ENCODE data around the gene C1S. TPM values are rescaled to one million over a fixed set of nuclear protein-coding genes. Genes with fewer than 3 reads are reported as not detected.

Gene C1S
- total RNA-seq, 1 experiment from 2014 or later = 1.9 TPM

DNA sequence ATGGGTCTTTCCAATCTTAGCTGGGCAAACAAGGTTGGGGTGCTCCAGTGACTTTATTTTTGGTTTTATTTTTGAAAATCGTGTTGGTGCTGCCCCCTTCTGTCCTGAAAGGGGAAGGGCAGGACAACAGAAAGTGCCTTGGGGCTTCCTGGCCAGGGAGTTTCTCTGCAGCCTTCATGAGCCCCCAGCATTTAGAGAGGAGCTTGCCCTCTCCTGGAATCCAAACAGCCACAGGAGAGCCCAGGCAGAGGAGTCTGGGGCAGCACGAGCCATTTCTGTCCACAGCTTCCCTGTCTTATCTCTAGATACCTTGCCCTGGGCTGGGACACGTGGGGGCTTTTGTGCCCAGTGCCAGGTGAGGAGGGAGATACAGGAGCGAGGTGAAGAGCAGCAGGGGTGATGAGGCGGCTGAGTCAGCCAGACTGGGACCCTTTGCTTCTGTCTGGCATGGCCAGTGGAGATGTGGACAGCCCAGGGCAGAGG is 52.9 kb downstream of the C1S start:
- no TSS peak for BruUV-seq (replicated peaks)
- Histone ChIP-seq H3K4me1 (ENCODE audit: insufficient read depth, low read length, poor library complexity, severe bottlenecking) (no peaks in the 10 kb centered on the region), H3K27ac (ENCODE audit: low read depth, low read length, poor library complexity, severe bottlenecking) (no peak overlapping the region), H3K36me3 (ENCODE audit: insufficient read depth, low read length, poor library complexity, severe bottlenecking) (no peaks in the 10 kb centered on the region), H3K9me3 (ENCODE audit: low read depth, low read length, poor library complexity, severe bottlenecking) (no peaks in the 10 kb centered on the region), H3K4me3 (ENCODE audit: low read depth, low read length, poor library complexity, severe bottlenecking) (no peak overlapping the region), H3K27me3 (replicated peaks; ENCODE audit: insufficient read depth, low read depth, low read length, poor library complexity) (no peaks in the 10 kb centered on the region)
- intact Hi-C loops (cut with micrococcal nuclease; ENCODE audit: unreplicated experiment) = loop anchor here (5.0 kb wide), 1 partner anchor 241 kb away; the partner anchor contains the start of gene SPSB2
- peak; percentile 67 for DNase-seq (ENCODE audit: low spot score)
- ChIA-PET CTCF (interaction anchor here (0.6 to 1.9 kb wide), 4 partner anchors 168 to 823 kb away, joined by 4 to 11 read pairs (median 4); no protein-coding TSS in a partner anchor), POLR2A (ENCODE audit: low non-redundant PET) (interaction anchor here (0.5 to 1.5 kb wide), 2 partner anchors 170 to 424 kb away, joined by 4 to 10 read pairs; partner anchors contain the start of genes C12orf57, RNU7-1 and ZNF384)
- TF ChIP-seq CTCF (conservative IDR thresholded peaks at IDR 0.05; ENCODE audit: low read depth, low read length) = peak; percentile 86
- TF ChIP-seq EZH2 (IDR thresholded peaks at IDR 0.05; ENCODE audit: borderline replicate concordance, low read depth, low read length, poor library complexity, severe bottlenecking) = no peak

- CTCF ChIA-PET = interaction anchor here (1.2 to 1.9 kb wide), 2 partner anchors 189 to 245 kb away, joined by 5 to 11 read pairs; no protein-coding TSS in a partner anchor
- no TSS peak for BruUV-seq (replicated peaks)
- intact Hi-C loops (cut with micrococcal nuclease; ENCODE audit: unreplicated experiment) = loop anchor here (5.0 kb wide), 1 partner anchor 242 kb away; the partner anchor contains the start of gene SPSB2
These were observed 53.5 kb downstream of the C1S start for GRCh38 chr12:7114008-7114407.

DNA sequence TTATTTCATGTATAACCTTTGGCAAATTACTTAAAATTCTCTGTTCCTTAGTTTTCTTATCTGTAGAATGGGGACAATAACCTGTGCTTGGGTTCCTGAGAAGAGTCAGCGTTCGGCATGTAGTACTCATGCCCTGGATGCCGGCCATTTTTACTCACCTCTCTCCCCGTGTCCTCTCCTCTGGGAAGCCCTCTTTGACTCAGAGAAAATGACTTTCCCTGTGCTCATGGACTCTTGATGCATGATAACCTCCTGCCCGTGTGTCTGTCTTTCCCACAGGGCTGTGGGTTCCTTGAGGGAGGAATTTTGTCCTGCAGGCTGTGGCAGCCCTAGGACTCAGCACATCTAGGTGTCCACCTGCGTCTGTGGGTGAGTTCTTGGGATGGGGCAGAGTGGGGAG is 54.3 kb downstream of the C1S start:
- Histone ChIP-seq H3K4me1 (ENCODE audit: insufficient read depth, low read length, poor library complexity, severe bottlenecking) (no peaks in the 10 kb centered on the region), H3K27ac (ENCODE audit: low read depth, low read length, poor library complexity, severe bottlenecking) (no peak overlapping the region), H3K4me3 (ENCODE audit: low read depth, low read length, poor library complexity, severe bottlenecking) (no peak overlapping the region), H3K36me3 (ENCODE audit: insufficient read depth, low read length, poor library complexity, severe bottlenecking) (no peaks in the 10 kb centered on the region), H3K27me3 (replicated peaks; ENCODE audit: insufficient read depth, low read depth, low read length, poor library complexity) (no peaks in the 10 kb centered on the region), H3K9me3 (ENCODE audit: low read depth, low read length, poor library complexity, severe bottlenecking) (no peaks in the 10 kb centered on the region)
- BruUV-seq (replicated peaks) = no TSS peak
- POLR2A ChIA-PET (ENCODE audit: low non-redundant PET) = no interaction called here
- intact Hi-C loops (cut with micrococcal nuclease; ENCODE audit: unreplicated experiment) = loop anchor here (5.0 kb wide), 1 partner anchor 243 kb away; the partner anchor contains the start of gene SPSB2
- TF ChIP-seq CTCF (conservative IDR thresholded peaks at IDR 0.05; ENCODE audit: low read depth, low read length) = no peak
- TF ChIP-seq EZH2 (IDR thresholded peaks at IDR 0.05; ENCODE audit: borderline replicate concordance, low read depth, low read length, poor library complexity, severe bottlenecking) = no peak
- DNase-seq (ENCODE audit: low spot score) = no peak
- CTCF ChIA-PET = no interaction called here

More at GRCh38 chr12:7114008-7114407, 53.5 kb downstream of the C1S start:
- Histone ChIP-seq H3K4me3 (ENCODE audit: low read depth, low read length, poor library complexity, severe bottlenecking) (no peak overlapping the region), H3K36me3 (ENCODE audit: insufficient read depth, low read length, poor library complexity, severe bottlenecking) (no peaks in the 10 kb centered on the region), H3K27ac (ENCODE audit: low read depth, low read length, poor library complexity, severe bottlenecking) (no peak overlapping the region), H3K27me3 (replicated peaks; ENCODE audit: insufficient read depth, low read depth, low read length, poor library complexity) (no peaks in the 10 kb centered on the region), H3K4me1 (ENCODE audit: insufficient read depth, low read length, poor library complexity, severe bottlenecking) (no peaks in the 10 kb centered on the region), H3K9me3 (ENCODE audit: low read depth, low read length, poor library complexity, severe bottlenecking) (no peaks in the 10 kb centered on the region)
- POLR2A ChIA-PET (ENCODE audit: low non-redundant PET) = interaction anchor here (1.5 kb wide), 1 partner anchor 170 kb away, joined by 4 read pairs; the partner anchor contains the start of genes C12orf57 and RNU7-1
- no peak for DNase-seq (ENCODE audit: low spot score)
- TF ChIP-seq CTCF (conservative IDR thresholded peaks at IDR 0.05; ENCODE audit: low read depth, low read length) (no peak), EZH2 (IDR thresholded peaks at IDR 0.05; ENCODE audit: borderline replicate concordance, low read depth, low read length, poor library complexity, severe bottlenecking) (no peak)
